HL-60 (cell line): ENCODE measurements around the gene FGF10.
A peak's percentile ranks its signal among the peaks of the same experiment; 100 is the strongest.

ENCODE experiments used
- DNase-seq, 2 experiments: peaks; one replicate each; pipeline ENCODE4 v3.0.0-alpha.2; 2010 to 2020; ENCODE audit warnings: low read depth in 1 of 2, low spot score in 1 of 2
- H3K27ac ChIP-seq: fragments of 250-450 bp; sonication (Bioruptor Pico); replicated peaks from 2 replicates; pipeline ENCODE4 v1.5.1; 2020; ENCODE audit warnings: mild to moderate bottlenecking, moderate library complexity
- H3K27me3 ChIP-seq: fragments of 250-450 bp; sonication (Bioruptor Pico); 2 replicates; pipeline ENCODE4 v1.5.1; 2021; ENCODE audit warnings: mild to moderate bottlenecking, moderate library complexity; ENCODE audit not compliant: insufficient read depth, poor library complexity, severe bottlenecking
- H3K4me3 ChIP-seq: replicated peaks from 2 replicates; pipeline ENCODE4 v1.5.1; 2011; ENCODE audit warnings: mild to moderate bottlenecking, control low read depth, low read length; ENCODE audit not compliant: insufficient read depth
- CTCF ChIP-seq: IDR thresholded peaks from one replicate; pipeline ENCODE4 v1.5.1; 2011; ENCODE audit warnings: low read length, control low read depth, inconsistent platforms; ENCODE audit not compliant: insufficient read depth
- GABPA ChIP-seq: IDR thresholded peaks from 2 replicates; pipeline ENCODE4 v1.6.1; 2012; ENCODE audit warnings: low read depth
- POLR2AphosphoS5 ChIP-seq: IDR thresholded peaks from 2 replicates; pipeline ENCODE4 v1.6.1; 2012; ENCODE audit warnings: low read depth
- REST ChIP-seq: IDR thresholded peaks from 2 replicates; pipeline ENCODE4 v1.6.1; 2012; ENCODE audit warnings: low read depth; ENCODE audit not compliant: insufficient replicate concordance
- SPI1 ChIP-seq: IDR thresholded peaks from 2 replicates; pipeline ENCODE4 v1.6.1; 2012; ENCODE audit warnings: low read depth, mild to moderate bottlenecking, borderline replicate concordance

FGF10 gene

DNA sequence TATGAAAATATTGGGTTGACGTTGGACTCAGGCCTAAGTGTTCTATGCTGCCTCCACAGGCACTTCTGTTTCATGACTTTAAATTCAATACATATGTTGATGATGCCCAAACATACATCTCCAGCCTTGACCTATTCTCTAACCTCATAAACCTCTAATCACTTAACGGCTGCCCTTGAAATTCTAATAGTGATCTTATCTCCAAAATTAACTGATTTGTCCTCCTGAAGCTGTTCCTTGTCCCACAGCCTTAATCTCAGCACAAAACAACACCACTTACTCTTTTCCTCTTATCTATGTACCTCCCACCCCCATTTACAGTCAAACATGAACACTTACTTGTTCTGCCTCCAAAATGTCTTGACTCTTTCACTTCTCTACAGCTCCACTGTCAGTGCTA, 43.3 kb downstream of the FGF10 start:
- DNase-seq, result no peak
- no peaks in the 10 kb centered on the region for H3K27me3 ChIP-seq
- TF ChIP-seq CTCF (no peak), REST (no peak), SPI1 (no peak), POLR2AphosphoS5 (no peak), GABPA (no peak)
- no peak overlapping the region for H3K27ac ChIP-seq
- no peak overlapping the region for H3K4me3 ChIP-seq

- Histone ChIP-seq H3K27ac (no peak overlapping the region), H3K27me3 (no peaks in the 10 kb centered on the region), H3K4me3 (no peak overlapping the region)
- TF ChIP-seq POLR2AphosphoS5, result no peak
- TF ChIP-seq CTCF, result no peak
- TF ChIP-seq GABPA, result no peak
- no peak for TF ChIP-seq REST
- TF ChIP-seq SPI1, result peak; percentile 99
- DNase-seq, result peak in 1 of 2 experiments; percentile 7
These were observed 52.5 kb downstream of the FGF10 start for GRCh38 chr5:44336708-44337107.

- no peak for DNase-seq
- H3K27me3 ChIP-seq, result no peaks in the 10 kb centered on the region
- no peak overlapping the region for H3K4me3 ChIP-seq
- TF ChIP-seq SPI1, result no peak
- TF ChIP-seq CTCF, result no peak
- no peak for TF ChIP-seq GABPA
- TF ChIP-seq POLR2AphosphoS5, result no peak
- TF ChIP-seq REST, result no peak
- no peak overlapping the region for H3K27ac ChIP-seq
These were observed 54.6 kb downstream of the FGF10 start for GRCh38 chr5:44334622-44335021.
